Tibial nerve (tissue), 4 donors: Measurements from ENCODE around the gene ABCB10. TPM values are rescaled to one million over a fixed set of nuclear protein-coding genes. Genes with fewer than 3 reads are reported as not detected.

Source experiments
- DNase-seq, 2 donors: peaks; one replicate each; pipeline ENCODE4 v3.0.0-alpha.2; 2019; ENCODE audit warnings: low spot score in 2 of 2
- H3K27ac ChIP-seq, 4 donors: fragments of 200-600 bp; sonication (generic) in 3 of 4; one replicate each; pipeline ENCODE4 v1.5.1; 2017 to 2019; ENCODE audit warnings: mild to moderate bottlenecking in 1 of 4
- H3K27me3 ChIP-seq, 2 donors: fragments of 200-600 bp; sonication (generic) in 1 of 2; one replicate each; pipeline versions ENCODE4 v1.5.1 to v1.6.0; 2017 to 2019
- H3K36me3 ChIP-seq, 3 donors: fragments of 200-600 bp; sonication (generic); one replicate each; pipeline ENCODE4 v1.5.1; 2018 to 2019
- H3K4me1 ChIP-seq, 4 donors: fragments of 200-600 bp; sonication (generic) in 3 of 4; one replicate each; pipeline ENCODE4 v1.5.1; 2017 to 2019
- H3K4me3 ChIP-seq, 4 donors: fragments of 200-600 bp; sonication (generic) in 3 of 4; one replicate each; pipeline ENCODE4 v1.5.1; 2017 to 2019; ENCODE audit warnings: mild to moderate bottlenecking in 1 of 4, moderate library complexity in 1 of 4
- H3K9me3 ChIP-seq, 4 donors: fragments of 200-600 bp; sonication (generic) in 3 of 4; one replicate each; pipeline ENCODE4 v1.5.1; 2017 to 2019
- EP300 ChIP-seq, 2 donors: sonication (generic); formaldehyde crosslinking; IDR thresholded peaks; one replicate each; pipeline ENCODE4 v1.6.1; 2017; ENCODE audit warnings: antibody characterized with exemption in 2 of 2, mild to moderate bottlenecking in 1 of 2
- POLR2A ChIP-seq, 2 donors: fragments of 450-650 bp; IDR thresholded peaks; one replicate each; pipeline ENCODE4 v1.6.1; 2017; ENCODE audit warnings: antibody characterized with exemption in 2 of 2, mild to moderate bottlenecking in 2 of 2, moderate library complexity in 2 of 2
- WGBS, 2 donors: methylation state at CpG; one replicate each; pipeline ENCODE4 v1.1.5; 2018; 5-methylcytosine and 5-hydroxymethylcytosine counted together
- total RNA-seq, 4 donors: library from RNA; depleted of rRNA; stranded (reverse); fragments of >200 nt; gene quantifications; one replicate each; pipeline ENCODE4 v1.1.0, GENCODE V29; 2016
- TF ChIP-seq, protein P1 (sequence below), 5 experiments: fragments of 200-600 bp in 3 of 5; fragments of 450-650 bp in 2 of 5; sonication (generic) in 3 of 5; IDR thresholded peaks; one replicate each; pipeline ENCODE4 v1.5.1; 2016 to 2019; ENCODE audit warnings: antibody characterized with exemption in 5 of 5, mild to moderate bottlenecking in 3 of 5, moderate library complexity in 2 of 5

ABCB10 gene
- total RNA-seq, 4 donors from 2014 or later, result 24.7 to 39.1 (median 27.2) TPM

- 93 to 94% methylated on average over 5 of the region's 5 CpGs for WGBS, 2 donors
- Histone ChIP-seq H3K4me1 (no peaks in the 10 kb centered on the region), H3K27me3 (no peaks in the 10 kb centered on the region), H3K9me3 (no peaks in the 10 kb centered on the region), H3K4me3 (no peak overlapping the region), H3K27ac (no peak overlapping the region), H3K36me3 (peaks cover 0 to 82% (median 3%) of the 10 kb centered on the region in 3 donors)
- no peak for DNase-seq
- no peak for TF ChIP-seq POLR2A (IDR thresholded peaks at IDR 0.05)
Observed at GRCh38 chr1:229538945-229539344, 19.6 kb downstream of the ABCB10 start.

DNA sequence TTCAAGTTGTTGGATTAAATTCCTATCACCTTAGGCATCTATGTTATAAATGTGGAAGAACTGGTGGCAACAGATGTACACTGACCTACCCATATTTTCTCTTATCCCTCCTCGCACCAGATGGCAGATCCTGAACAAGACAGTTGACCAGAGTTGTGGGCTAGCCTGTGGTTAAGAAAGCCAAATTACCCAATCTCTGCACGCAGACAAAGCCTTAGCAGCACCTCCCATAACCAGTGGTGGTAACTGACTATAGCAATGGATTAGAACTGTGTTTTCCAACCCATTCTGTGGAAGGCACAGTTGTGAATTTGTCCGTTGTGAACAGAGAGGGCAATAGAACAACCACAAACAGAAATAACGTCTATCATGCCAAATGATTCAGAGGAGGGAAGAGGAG is 20.6 kb downstream of the ABCB10 start:
- 59 to 66% methylated on average over 4 of the region's 4 CpGs for WGBS, 2 donors
- Histone ChIP-seq H3K9me3 (no peaks in the 10 kb centered on the region), H3K27me3 (no peaks in the 10 kb centered on the region), H3K27ac (no peak overlapping the region), H3K4me3 (no peak overlapping the region), H3K36me3 (peaks cover 0 to 83% (median 3%) of the 10 kb centered on the region in 3 donors), H3K4me1 (no peaks in the 10 kb centered on the region)
- TF ChIP-seq, protein P1, sequence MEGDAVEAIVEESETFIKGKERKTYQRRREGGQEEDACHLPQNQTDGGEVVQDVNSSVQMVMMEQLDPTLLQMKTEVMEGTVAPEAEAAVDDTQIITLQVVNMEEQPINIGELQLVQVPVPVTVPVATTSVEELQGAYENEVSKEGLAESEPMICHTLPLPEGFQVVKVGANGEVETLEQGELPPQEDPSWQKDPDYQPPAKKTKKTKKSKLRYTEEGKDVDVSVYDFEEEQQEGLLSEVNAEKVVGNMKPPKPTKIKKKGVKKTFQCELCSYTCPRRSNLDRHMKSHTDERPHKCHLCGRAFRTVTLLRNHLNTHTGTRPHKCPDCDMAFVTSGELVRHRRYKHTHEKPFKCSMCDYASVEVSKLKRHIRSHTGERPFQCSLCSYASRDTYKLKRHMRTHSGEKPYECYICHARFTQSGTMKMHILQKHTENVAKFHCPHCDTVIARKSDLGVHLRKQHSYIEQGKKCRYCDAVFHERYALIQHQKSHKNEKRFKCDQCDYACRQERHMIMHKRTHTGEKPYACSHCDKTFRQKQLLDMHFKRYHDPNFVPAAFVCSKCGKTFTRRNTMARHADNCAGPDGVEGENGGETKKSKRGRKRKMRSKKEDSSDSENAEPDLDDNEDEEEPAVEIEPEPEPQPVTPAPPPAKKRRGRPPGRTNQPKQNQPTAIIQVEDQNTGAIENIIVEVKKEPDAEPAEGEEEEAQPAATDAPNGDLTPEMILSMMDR (IDR thresholded peaks at IDR 0.05), result no peak
- TF ChIP-seq POLR2A (IDR thresholded peaks at IDR 0.05) (no peak), EP300 (IDR thresholded peaks at IDR 0.05) (no peak)
- DNase-seq, result no peak

GRCh38 chr1:229536982-229537381 is 21.5 kb downstream of the ABCB10 start:
- H3K27ac ChIP-seq, result no peak overlapping the region
- TF ChIP-seq, protein P1 (IDR thresholded peaks at IDR 0.05), result no peak
- TF ChIP-seq POLR2A (IDR thresholded peaks at IDR 0.05) (no peak), EP300 (IDR thresholded peaks at IDR 0.05) (no peak)
- H3K4me3 ChIP-seq, result no peak overlapping the region
- no peaks in the 10 kb centered on the region for H3K27me3 ChIP-seq
- H3K36me3 ChIP-seq, result peaks cover 0 to 84% (median 3%) of the 10 kb centered on the region in 3 donors
- H3K4me1 ChIP-seq, result no peaks in the 10 kb centered on the region
- H3K9me3 ChIP-seq, result no peaks in the 10 kb centered on the region
- DNase-seq, result no peak

DNA sequence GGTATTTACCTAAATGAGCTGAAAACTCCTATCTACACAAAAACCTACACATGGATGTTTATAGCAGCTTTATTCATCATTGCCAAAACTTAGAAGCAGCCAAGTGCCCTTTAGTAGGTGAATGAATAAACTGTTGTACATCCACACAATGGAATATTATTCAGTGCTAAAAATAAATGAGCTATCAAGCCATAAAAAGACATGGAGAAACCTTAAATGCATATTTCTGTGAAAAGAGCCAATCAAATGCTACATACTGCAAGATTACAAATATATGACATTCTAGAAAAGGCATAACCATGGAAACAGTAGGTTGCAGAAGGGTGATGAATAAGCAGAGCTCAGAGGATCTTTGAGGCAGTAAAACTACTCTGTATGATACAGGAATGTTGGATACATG is 23.3 kb downstream of the ABCB10 start:
- Histone ChIP-seq H3K9me3 (no peaks in the 10 kb centered on the region), H3K27ac (no peak overlapping the region), H3K4me3 (no peak overlapping the region), H3K4me1 (no peaks in the 10 kb centered on the region), H3K36me3 (peaks cover 0 to 85% (median 3%) of the 10 kb centered on the region in 3 donors), H3K27me3 (no peaks in the 10 kb centered on the region)
- DNase-seq, result no peak
- TF ChIP-seq, protein P1 (IDR thresholded peaks at IDR 0.05), result no peak
- TF ChIP-seq POLR2A (IDR thresholded peaks at IDR 0.05), result no peak
- no peak for TF ChIP-seq EP300 (IDR thresholded peaks at IDR 0.05)

- peaks cover 0 to 84% (median 5%) of the 10 kb centered on the region in 3 donors for H3K36me3 ChIP-seq
Observed at GRCh38 chr1:229531326-229531725, 27.2 kb downstream of the ABCB10 start.

More at GRCh38 chr1:229531326-229531725, 27.2 kb downstream of the ABCB10 start:
- TF ChIP-seq POLR2A (IDR thresholded peaks at IDR 0.05) (no peak), EP300 (IDR thresholded peaks at IDR 0.05) (no peak)
- TF ChIP-seq, protein P1 (IDR thresholded peaks at IDR 0.05), result no peak
- Histone ChIP-seq H3K4me1 (no peaks in the 10 kb centered on the region), H3K4me3 (no peak overlapping the region), H3K27me3 (no peaks in the 10 kb centered on the region), H3K9me3 (no peaks in the 10 kb centered on the region), H3K27ac (no peak overlapping the region)
- DNase-seq, result no peak
- WGBS, 2 donors, result 88 to 93% methylated on average over 6 of the region's 6 CpGs
